ENCODE data around the gene BCS1L.

The BCS1L gene, protein sequence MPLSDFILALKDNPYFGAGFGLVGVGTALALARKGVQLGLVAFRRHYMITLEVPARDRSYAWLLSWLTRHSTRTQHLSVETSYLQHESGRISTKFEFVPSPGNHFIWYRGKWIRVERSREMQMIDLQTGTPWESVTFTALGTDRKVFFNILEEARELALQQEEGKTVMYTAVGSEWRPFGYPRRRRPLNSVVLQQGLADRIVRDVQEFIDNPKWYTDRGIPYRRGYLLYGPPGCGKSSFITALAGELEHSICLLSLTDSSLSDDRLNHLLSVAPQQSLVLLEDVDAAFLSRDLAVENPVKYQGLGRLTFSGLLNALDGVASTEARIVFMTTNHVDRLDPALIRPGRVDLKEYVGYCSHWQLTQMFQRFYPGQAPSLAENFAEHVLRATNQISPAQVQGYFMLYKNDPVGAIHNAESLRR

DNA sequence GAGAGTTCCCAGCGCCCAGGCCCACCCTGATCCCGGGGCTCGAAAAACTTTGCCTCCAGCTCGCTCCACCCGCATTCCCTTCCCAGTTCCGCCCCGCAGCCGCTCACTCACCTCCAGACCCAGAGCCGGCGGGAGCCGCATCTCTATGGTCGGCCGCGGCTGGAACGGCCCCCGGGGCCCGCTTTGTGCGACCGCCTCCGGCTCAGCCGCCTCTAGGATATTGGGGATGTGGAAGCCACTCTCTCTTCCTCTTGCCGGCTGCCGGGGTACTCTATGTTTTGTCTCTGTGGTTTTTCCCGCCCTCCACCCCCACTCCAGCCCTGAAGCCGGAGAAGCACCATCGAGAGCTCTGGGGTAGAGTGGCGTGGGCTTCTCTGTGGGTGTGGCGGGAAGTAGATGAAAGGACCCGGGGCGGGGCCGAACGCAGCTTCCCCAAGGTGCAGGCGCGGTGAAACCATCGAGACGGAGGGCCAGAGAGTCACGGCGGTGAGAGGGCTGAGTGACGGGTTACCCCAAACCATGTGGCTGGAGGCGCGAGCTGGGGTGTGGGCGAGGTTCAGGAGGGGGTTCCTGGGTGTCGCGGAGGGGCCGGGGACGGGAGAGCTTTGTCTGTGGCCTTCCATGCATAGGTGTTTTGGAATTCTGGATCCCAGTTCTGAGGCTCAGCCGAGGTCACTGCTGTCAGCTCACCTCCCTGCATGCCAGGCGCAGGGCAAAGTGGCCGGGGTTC, at the start of gene BCS1L, which contains the start of gene ZNF142:
Gene BCS1L, plus strand, starts transcription at position 426 of the 730 bp plus-strand sequence. CDS start 1,305 bp downstream, outside the sequence.
Gene ZNF142, minus strand, starts transcription at position 366 of the 730 bp plus-strand sequence. CDS start 3,194 bp downstream, outside the sequence.
- peak; percentile 92 for DNase-seq

DNA sequence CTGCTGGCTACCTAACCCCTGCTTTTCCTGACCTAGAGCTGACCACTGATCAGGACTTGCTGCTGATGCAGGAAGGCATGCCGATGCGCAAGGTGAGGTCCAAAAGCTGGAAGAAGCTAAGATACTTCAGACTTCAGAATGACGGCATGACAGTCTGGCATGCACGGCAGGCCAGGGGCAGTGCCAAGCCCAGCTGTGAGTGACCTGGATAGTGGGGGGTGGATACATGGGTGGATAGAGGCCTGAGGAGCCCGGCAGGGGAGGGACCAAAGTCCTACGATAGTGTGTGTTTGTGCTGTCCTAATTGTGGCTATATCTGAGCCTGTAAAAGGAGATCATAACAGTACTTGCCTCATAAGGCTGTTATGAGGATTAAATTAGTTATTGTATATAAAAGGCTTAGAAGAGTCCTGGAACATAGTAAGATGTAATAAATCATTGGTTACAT, 43.6 kb upstream of the BCS1L start:
- no peak for DNase-seq

DNA sequence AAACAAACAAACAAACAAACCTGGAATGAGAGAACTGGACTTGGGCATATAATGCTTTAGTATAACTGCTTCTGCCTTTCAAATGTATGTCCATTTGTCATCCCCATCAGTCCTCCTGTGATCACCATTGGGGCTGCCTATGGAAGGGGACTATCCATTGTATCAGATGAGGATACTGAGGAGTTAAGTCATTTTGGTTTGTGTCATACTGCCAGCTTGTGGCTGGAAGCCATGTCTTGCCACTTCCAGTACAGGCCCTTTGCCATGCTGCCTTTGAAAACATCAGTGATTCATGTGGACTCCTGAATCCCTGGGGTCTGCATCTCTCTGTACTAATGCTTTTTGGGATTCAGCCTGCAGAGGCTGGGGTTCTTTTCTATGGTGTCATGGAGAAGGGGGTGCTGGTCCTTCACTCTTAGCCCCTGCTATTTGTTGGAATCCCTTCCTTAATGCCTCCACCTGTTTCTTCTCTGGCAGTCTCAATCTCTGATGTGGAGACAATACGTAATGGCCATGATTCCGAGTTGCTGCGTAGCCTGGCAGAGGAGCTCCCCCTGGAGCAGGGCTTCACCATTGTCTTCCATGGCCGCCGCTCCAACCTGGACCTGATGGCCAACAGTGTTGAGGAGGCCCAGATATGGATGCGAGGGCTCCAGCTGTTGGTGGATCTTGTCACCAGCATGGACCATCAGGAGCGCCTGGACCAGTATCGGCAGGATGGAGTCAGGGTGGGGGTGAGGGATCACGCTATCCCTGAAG, 41.2 kb upstream of the BCS1L start:
- no peak for DNase-seq

DNA sequence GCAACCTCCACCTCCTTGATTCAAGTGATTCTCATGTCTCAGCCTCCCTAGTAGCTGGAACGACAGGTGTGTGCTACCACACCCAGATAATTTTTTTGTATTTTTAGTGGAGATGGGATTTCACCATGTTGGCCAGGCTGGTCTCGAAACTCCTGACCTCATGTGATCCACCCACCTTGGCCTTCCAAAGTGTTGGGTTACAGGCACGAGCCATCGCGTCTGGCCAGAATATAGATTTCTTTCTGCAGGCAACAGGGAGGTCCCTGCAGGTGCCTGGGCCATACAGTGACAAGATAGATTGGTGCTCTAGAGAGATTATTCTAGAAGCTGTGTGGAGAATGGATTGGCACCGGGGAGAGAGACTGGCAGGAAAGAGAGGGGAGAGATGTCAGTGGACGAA, 38.5 kb upstream of the BCS1L start:
- DNase-seq = no peak

DNA sequence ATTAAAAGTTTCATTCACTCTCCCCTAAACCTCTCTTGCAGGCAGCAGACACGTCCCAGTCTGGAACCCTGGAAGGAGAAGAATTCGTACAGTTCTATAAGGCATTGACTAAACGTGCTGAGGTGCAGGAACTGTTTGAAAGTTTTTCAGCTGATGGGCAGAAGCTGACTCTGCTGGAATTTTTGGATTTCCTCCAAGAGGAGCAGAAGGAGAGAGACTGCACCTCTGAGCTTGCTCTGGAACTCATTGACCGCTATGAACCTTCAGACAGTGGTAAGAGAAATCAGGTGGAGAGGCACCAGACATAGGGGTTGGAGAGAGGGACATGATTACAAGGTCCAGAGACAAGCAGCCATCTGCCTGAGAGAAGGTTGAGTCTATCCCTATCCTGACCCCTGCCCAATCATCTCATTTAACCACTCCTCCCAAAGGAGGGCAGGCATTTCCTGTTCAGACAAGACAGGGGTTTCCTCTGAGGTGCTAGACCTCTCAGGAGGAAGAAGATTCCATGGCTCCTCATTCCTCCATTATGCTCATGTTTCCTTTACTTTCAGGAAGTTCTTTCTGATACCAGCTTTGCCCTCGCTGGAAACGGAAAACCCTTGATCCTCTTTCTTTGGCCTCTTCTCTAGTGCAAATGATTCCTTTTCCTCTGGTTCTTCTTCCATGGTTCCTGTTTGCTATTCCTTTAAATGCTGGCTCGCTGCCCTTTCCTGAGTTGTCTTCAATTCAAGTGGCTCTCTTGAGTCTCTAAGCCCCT, 36.7 kb upstream of the BCS1L start:
- DNase-seq = no peak

DNA sequence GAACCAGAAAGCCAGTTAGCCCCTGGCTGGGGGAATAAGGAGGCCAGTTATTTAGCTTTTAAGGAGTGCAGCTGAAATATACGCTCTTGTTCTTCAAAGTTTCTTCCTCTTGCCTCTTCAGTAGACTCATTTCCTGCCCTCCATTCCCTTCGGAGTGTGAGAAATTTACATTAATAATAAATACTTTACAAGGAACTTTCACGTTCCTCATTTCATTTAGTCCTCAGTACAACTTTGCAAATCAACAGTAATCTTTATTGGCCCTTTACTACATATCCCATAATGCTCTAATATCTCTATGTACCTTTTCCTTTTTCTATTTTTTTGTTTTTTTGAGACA, 36.1 kb upstream of the BCS1L start:
- no peak for DNase-seq

DNA sequence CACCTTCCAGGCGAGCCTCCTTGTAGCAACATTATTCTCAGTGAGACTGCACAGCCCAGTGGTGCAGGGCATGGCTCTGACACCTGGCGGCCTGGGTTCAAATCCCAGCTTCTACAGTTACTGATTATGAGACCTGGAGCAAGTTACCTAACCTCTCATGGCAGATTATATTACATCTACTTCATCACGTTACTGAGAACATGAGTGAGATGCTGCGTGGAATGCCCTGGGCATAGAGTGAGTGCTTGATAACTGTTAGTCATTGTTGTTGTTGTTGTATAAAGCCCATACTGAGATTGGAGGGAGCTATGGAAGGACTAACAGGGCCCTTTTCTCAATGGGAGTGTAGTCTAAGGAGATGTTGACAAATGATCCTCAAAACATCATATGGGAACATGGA, 33.1 kb upstream of the BCS1L start:
- DNase-seq = no peak

DNA sequence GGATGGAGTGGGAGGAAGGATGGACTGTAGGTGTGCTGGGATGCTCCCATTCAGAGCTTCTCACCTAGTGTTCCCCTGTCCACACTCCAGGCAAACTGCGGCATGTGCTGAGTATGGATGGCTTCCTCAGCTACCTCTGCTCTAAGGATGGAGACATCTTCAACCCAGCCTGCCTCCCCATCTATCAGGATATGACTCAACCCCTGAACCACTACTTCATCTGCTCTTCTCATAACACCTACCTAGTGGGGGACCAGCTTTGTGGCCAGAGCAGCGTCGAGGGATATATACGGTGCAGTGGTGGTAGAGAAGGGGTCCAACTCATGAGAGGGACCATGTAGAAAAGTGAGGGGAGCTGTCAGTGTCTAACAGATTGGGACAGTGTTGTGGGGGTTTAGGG, 31.5 kb upstream of the BCS1L start:
- DNase-seq = no peak

DNA sequence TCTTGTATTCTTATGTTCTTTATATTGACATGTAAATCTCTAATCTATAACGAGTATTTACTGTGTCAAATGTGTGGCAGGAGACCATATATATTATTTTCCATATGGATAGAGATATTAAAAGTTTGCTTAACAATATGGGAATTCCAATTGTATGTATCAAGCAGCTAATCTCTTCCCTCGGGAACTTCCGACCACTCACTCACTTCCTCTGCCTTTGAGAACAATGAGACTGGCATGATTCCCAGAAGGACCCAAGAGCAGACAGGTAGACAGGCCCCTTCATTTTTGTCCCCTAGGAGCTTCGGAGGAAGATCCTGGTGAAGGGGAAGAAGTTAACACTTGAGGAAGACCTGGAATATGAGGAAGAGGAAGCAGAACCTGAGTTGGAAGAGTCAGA, 27.6 kb upstream of the BCS1L start:
- no peak for DNase-seq

DNA sequence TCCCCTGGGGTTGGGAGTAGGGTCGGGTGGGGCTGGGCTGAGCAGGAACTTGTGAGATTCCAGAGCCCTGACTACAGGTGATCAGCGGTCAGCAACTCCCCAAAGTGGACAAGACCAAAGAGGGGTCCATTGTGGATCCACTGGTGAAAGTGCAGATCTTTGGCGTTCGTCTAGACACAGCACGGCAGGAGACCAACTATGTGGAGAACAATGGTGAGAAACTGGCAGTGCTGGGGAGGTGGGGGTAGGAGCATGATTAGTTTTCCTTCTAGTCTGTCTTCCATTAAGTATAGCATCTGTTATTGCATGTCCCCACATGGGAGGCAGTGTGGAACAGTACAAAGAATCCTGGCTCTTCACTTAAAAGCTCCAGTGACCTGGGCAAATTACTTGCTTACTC, 23.8 kb upstream of the BCS1L start:
- DNase-seq = no peak

DNA sequence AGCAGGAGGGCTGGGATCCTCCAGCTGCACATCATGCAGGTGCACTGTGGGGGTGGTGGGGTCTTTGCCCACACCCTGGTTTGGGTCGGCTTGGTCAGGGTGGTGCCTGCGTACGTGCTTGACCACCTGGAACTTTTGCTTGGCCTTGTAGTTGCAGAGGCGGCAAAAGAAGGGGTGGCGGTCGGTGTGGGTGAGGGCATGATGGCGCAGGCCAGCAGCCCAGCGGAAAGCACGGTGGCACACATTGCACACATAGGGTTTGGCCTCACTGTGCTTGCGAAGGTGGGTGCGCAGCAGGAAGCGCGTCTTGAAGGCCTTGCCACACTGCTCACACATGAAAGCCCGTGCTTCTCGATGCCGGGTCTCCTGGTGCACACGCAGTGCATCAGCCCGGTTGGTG, 21.1 kb upstream of the BCS1L start:
- DNase-seq = no peak

DNA sequence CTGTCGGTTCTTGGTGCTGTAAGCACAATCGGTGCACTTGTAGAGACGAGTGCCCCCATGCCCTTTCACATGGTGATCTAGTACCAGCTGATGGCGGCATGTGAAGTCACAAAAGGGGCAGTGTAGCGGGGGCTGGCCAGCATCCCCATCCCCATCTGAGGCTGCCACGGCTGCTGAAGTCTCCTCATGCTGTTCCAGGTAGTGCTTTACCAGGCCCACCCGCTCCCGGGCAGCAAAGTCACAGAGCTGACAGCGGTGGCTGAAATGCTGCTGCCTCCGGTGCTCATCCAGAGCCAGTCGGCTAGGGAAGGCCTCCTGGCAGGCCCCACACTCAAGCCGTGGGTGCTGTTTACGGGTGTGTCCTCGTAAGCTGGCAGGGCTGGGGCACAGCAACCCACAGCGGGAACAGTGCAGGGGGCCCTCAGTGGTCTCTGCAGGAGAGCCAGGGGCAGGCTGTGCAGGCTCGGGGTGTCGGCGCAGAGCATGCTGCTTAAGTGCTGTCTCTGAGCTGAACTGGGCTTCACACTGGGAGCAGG, 17.3 kb upstream of the BCS1L start:
- no peak for DNase-seq

DNA sequence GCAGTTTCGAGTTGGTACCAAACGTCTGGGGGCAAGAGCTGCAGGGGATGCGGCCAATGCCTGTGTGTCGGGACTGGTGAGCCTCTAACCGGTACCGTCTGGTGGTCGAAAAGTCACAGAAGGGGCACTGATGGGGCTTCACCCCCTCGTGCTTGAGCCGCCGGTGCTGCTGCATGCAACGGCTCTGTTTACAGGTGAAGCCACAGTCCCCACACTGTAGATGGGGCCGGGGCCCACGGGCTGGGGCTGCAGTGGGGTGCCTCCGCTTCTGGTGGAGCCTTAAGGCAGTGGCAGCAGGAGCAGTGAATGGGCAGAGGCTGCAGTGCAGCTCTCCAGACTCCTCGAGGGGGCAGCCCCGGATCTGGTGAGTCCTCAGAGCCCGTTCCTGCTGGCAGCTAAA, 16.7 kb upstream of the BCS1L start:
- DNase-seq = no peak

DNA sequence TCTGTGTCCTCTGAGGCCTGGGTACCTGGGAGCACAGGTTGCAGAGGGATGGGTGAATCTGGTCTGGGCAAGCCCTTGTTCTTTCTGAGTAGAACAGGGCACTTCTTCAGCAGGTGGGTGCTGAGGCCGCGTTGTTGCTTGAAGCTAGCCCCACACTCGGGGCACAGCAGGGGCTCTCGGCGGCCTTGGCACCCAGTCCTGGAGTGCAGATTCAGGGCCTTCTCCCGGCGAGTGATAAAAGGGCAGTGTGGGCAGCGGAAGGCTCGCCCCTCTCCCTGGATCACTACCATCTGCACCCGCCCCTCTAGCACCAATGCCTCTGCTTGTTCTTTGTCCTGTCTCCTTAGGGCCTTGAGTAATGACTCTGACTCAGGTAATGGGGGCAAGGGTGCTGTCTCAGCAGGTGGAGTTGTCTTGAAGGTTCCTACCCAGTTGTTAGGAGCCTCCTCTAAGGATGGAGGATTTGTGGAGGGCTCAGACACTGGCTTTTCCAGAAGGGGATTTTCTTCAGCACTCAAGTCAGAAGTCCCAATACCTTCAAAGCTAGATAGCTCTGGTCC, 15.7 kb upstream of the BCS1L start:
- no peak for DNase-seq

DNA sequence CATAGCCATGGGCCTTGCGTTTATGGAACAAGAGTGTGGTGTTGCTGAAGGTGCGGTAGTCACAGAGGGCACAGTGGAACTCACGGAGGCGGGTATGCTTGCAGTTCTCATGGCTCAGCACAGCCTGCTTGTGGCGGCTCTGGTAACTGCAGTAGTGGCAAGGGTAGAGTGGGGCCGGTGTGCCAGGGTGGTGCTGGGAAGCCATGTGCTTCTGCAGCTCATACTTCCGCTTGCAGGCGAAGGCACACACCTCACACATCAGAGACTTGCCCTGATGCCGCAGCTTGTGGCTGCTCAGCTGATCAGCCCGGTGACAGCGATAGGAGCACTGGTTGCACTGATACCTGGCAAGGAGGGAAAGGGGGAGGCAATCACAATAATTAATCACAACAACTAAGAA, 14.8 kb upstream of the BCS1L start:
- no peak for DNase-seq

DNA sequence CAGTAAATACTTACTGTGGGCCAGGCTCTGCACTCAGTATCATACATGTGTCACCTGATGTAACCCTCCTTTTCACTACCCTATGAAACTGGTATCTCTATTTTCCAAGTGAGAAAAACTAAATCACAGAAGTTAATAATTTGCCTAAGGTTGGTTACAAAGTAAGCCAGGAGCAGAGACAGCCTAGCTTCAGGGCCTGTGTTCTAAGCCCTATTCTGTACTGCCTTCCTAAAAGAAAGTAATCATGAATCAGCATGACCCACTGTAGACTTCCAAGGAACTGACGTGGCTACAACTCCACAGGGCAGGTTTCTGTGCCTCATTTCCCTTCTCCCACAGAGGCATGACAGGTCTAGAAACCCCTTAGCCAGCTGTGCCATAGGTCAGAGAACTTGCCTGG, 14.4 kb upstream of the BCS1L start:
- no peak for DNase-seq

DNA sequence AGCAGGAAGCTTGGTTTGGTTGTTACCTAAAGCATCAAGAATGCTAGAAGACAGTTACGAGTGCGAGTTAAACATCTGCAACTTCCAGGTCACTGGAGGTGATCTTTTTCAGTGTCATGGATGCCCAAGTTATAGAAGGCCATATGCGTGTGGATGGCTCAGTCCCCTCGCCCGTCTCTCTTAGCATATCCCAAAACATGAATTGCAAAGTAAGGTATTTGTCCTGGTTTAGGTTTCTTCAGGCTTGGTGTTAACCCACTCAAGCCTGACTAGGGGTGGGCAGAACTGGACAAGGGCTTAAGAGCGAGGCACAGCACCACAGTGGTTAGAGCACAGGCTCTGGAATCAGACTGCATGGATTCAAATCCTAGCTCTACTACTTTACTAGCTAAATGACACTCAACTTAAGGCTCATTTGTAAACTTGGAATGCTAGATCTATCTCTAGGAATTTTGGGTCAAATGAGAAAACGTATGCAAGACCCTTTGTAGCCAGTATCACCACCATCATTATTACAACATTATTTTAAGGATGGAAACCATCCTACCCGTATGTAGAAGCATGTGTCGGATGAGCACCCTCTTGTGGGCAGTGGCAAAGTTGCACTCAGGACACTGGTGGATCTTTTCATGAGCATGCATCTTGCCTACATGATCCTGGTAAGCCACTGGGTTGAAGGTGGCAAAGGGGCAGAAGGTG, 11.2 kb upstream of the BCS1L start:
- DNase-seq = peak; percentile 36

DNA sequence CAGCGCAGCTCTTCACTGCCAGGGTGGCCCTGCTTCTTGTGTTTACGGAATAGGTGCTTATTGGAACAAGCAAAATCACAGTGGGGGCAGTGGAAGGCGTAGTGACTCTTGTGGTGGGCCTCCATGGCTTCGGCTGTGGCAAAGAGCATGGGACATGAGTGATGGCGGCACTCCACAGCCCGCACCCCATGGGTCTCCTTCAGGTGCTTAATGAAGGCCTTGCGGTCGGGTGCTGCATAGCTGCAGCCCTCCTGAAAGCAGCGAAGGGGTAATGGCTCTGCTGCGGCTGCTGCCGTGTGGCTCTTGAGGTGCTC, 10.7 kb upstream of the BCS1L start:
- no peak for DNase-seq

DNA sequence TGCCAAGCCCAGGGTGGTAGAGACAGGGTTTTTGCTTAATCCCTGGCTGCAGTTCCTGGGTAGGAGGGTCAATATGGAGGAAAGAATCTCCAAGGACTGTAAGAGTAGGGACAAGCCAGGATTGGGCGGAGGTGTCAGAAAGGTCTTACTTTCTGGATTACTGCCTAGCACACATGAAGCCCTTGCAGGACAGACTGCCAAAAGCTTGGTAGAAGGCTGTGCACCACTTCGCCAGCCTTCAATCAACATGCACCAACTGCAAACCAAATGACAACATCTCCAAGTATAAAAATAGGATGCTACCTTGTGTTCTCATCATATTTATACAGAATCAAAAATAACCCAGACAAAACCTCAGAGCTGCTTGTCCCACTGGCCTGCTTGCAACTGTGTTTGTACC, 3.7 kb upstream of the BCS1L start:
- no peak for DNase-seq

DNA sequence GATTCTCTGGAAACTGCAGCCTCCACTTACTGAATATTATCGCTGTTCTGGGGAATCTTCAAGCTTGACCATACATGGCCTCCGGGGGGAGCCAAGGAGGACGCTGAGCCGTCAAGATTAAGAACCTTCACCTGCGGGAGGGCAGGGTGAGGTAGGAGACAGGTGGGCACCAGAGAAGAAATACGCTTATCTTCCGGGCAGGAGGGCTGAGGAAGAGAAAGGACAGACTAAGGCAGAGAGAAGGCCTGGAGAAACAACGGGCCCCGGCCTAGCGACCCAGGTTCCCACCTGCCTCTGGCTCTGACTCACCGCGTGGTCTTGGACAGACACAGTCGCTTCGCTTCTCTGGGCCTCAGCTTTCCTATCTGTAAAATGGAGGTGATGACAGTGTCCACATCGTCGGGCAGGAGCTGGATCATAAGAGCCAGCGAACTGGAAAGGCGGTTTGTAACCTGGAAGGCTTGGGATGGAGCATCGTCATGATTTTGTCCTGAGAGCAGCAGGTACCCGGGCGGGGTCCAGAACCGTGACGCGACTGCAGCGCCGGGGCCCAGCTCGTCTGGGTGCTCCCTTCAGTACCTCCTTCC, 719 bp upstream of the BCS1L start:
- no peak for DNase-seq

DNA sequence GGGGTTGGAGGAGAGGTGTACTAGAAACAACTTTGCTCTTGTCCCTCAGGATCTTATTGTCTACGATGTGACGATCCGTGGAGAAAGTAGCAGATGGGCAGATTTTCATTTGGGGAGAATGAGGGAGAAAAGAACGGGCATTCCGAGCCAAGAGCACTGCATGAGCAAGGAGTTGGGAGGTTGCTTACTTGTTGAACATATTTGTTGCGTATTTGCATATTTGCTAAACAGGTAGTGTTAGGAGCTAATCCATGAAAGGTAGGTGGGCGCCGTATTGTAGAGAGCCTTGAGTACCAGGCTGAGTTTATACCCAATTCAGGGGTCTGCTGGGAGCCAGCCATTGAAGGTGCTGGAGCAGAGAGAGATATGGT, 490 bp downstream of the BCS1L start:
- no peak for DNase-seq

All from CD4-positive, alpha-beta T cell treated with Interleukin-15 for 1 hour (primary cell).